Measurements from ENCODE around the gene CLCN6.

GRCh38 chr1:11792106-11792505 lies 13.9 kb upstream of the CLCN6 start:
- TF ChIP-seq, protein P1, sequence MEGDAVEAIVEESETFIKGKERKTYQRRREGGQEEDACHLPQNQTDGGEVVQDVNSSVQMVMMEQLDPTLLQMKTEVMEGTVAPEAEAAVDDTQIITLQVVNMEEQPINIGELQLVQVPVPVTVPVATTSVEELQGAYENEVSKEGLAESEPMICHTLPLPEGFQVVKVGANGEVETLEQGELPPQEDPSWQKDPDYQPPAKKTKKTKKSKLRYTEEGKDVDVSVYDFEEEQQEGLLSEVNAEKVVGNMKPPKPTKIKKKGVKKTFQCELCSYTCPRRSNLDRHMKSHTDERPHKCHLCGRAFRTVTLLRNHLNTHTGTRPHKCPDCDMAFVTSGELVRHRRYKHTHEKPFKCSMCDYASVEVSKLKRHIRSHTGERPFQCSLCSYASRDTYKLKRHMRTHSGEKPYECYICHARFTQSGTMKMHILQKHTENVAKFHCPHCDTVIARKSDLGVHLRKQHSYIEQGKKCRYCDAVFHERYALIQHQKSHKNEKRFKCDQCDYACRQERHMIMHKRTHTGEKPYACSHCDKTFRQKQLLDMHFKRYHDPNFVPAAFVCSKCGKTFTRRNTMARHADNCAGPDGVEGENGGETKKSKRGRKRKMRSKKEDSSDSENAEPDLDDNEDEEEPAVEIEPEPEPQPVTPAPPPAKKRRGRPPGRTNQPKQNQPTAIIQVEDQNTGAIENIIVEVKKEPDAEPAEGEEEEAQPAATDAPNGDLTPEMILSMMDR (IDR thresholded peaks at IDR 0.05; ENCODE audit: low read depth, low read length), result no peak
- TF ChIP-seq EZH2phosphoT487 (IDR thresholded peaks at IDR 0.05; ENCODE audit: low read depth), result no peak
